ENCODE results near the gene MSS51.
A peak's percentile ranks its signal among the peaks of the same experiment; 100 is the strongest.
"Not testable (repeated sequence)": the region's sequence is repeated elsewhere in the genome, so short reads cannot be mapped to it uniquely, and the experiment has no call there.

Gene MSS51

DNA sequence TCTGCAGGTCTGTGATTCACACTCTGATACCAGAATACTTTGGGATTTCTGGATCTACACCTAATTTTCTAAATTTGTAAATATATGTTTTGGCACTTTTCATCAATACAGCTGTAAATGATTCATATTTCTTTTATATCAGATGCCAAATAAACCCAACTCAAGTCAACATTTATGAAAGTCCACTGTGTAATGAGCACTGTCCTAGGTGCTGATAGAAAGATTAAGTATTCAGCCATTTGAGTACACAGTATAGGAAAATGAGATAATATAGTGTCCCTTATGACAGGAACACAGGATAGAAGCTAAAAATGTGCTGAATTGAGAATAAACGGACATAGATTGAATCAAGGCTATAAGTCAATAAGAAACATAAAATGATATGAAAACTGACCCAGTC is 25.9 kb downstream of the MSS51 start:
- TF ChIP-seq SPI1 (IDR thresholded peaks at IDR 0.05; ENCODE audit: low read depth, low read length), result no peak
- no peak for TF ChIP-seq POLR2A (IDR thresholded peaks at IDR 0.05; ENCODE audit: low read depth, low read length)
- TF ChIP-seq TAF1 (IDR thresholded peaks at IDR 0.05; ENCODE audit: low read depth, low read length), result no peak
- TF ChIP-seq PAX5 (IDR thresholded peaks at IDR 0.05; ENCODE audit: insufficient read depth, low read length, severe bottlenecking), result no peak
- no peak for DNase-seq (ENCODE audit: insufficient read length, low spot score)
- no peak for FAIRE-seq

DNA sequence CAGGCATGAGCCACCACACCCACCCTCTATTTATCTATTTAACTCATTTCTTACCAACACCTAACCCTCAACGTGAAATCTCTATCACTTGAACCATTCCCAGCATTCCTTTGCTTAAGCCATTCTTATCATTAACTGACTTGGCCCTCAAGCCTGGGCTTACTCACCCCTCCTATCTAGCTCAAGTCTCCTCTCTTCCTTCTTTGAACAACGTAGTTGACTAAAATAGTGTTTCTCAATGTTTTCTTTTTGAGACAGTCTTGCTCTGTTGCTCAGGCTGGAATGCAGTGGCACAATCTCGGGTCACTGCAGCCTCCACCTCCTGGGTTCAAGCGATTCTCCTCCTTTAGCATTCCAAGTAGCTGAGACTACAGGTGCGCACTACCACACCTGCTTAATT is 26.5 kb downstream of the MSS51 start:
- DNase-seq (ENCODE audit: insufficient read length, low spot score), result no peak
- FAIRE-seq, result no peak

DNA sequence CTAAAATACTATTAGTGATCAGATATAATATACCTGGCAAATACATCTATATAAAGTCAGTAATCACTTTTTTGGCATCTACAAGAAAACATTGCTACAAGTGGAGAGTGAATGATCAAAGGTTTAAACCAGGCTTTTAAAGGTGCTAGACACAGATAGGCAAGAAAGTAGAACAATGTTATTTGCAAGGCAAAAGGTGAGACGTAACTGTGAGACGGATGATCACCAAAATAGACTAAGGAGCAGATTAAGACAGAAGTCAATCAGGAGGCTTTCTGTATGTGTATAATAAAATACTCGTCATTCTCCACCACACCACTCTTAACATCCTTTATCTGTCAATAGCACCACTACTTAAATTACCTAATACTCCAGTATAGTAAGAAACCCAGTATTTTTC is 27.8 kb downstream of the MSS51 start:
- no peak for TF ChIP-seq PAX5 (IDR thresholded peaks at IDR 0.05; ENCODE audit: insufficient read depth, low read length, severe bottlenecking)
- TF ChIP-seq POLR2A (IDR thresholded peaks at IDR 0.05; ENCODE audit: low read depth, low read length), result no peak
- no peak for TF ChIP-seq POU2F2 (IDR thresholded peaks at IDR 0.05; ENCODE audit: low read depth, low read length)
- no peak for TF ChIP-seq TAF1 (IDR thresholded peaks at IDR 0.05; ENCODE audit: low read depth, low read length)
- TF ChIP-seq SPI1 (IDR thresholded peaks at IDR 0.05; ENCODE audit: low read depth, low read length), result no peak
- TF ChIP-seq POLR2AphosphoS5 (IDR thresholded peaks at IDR 0.05; ENCODE audit: low read depth, low read length), result no peak
- DNase-seq (ENCODE audit: insufficient read length, low spot score) (no peak), FAIRE-seq (peak; percentile 5)

More for the DNA sequence above, 26.5 kb downstream of the MSS51 start:
- TF ChIP-seq SPI1 (IDR thresholded peaks at IDR 0.05; ENCODE audit: low read depth, low read length) (no peak), PAX5 (IDR thresholded peaks at IDR 0.05; ENCODE audit: insufficient read depth, low read length, severe bottlenecking) (no peak), POU2F2 (IDR thresholded peaks at IDR 0.05; ENCODE audit: low read depth, low read length) (no peak), POLR2A (IDR thresholded peaks at IDR 0.05; ENCODE audit: low read depth, low read length) (no peak), POLR2AphosphoS5 (IDR thresholded peaks at IDR 0.05; ENCODE audit: low read depth, low read length) (no peak), TAF1 (IDR thresholded peaks at IDR 0.05; ENCODE audit: low read depth, low read length) (no peak)

DNA sequence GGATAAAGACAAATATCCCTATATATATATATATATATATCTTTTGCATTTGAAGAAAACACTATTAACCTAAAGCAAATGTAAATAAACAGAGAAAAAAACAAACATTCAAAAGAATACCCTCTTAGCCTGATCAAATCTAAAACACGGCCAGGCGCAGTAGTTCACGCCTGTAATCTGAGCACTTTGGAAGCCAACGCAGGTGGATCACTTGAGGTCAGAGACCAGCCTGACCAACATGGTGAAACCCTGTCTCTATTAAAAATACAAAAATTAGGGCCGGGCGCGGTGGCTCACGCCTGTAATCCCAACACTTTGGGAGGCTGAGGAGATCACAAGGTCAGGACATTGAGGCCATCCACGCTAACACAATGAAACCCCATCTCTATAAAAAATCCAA is 28.7 kb downstream of the MSS51 start:
- FAIRE-seq, result no peak
- TF ChIP-seq TAF1 (IDR thresholded peaks at IDR 0.05; ENCODE audit: low read depth, low read length), result no peak
- TF ChIP-seq SPI1 (IDR thresholded peaks at IDR 0.05; ENCODE audit: low read depth, low read length), result no peak
- TF ChIP-seq POLR2A (IDR thresholded peaks at IDR 0.05; ENCODE audit: low read depth, low read length), result no peak
- no peak for TF ChIP-seq POU2F2 (IDR thresholded peaks at IDR 0.05; ENCODE audit: low read depth, low read length)
- no peak for TF ChIP-seq PAX5 (IDR thresholded peaks at IDR 0.05; ENCODE audit: insufficient read depth, low read length, severe bottlenecking)
- no peak for TF ChIP-seq POLR2AphosphoS5 (IDR thresholded peaks at IDR 0.05; ENCODE audit: low read depth, low read length)

DNA sequence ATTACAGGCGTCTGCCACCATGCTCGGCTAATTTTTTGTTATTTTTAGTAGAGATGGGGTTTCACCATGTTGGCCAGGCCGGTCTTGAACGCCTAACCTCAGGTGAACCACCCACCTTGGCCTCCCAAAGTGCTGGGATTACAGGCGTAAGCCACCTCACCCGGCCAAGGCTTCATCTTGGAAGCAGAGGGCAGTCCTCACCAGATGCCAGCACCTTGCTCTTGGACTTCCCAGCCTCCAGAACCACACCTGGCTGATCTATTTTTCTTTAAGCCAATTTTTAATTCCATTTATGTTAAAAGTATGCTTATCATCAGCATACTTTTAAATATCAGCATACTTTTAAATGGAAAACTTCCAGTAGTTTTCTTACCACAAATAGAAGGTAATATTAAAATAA is 31.7 kb downstream of the MSS51 start:
- DNase-seq (ENCODE audit: insufficient read length, low spot score), result no peak
- FAIRE-seq, result no peak
- TF ChIP-seq POU2F2 (IDR thresholded peaks at IDR 0.05; ENCODE audit: low read depth, low read length) (no peak), POLR2AphosphoS5 (IDR thresholded peaks at IDR 0.05; ENCODE audit: low read depth, low read length) (no peak), TAF1 (IDR thresholded peaks at IDR 0.05; ENCODE audit: low read depth, low read length) (no peak), SPI1 (IDR thresholded peaks at IDR 0.05; ENCODE audit: low read depth, low read length) (no peak), POLR2A (IDR thresholded peaks at IDR 0.05; ENCODE audit: low read depth, low read length) (no peak), PAX5 (IDR thresholded peaks at IDR 0.05; ENCODE audit: insufficient read depth, low read length, severe bottlenecking) (no peak)

More for the DNA sequence above, 28.7 kb downstream of the MSS51 start:
- no peak for DNase-seq (ENCODE audit: insufficient read length, low spot score)

DNA sequence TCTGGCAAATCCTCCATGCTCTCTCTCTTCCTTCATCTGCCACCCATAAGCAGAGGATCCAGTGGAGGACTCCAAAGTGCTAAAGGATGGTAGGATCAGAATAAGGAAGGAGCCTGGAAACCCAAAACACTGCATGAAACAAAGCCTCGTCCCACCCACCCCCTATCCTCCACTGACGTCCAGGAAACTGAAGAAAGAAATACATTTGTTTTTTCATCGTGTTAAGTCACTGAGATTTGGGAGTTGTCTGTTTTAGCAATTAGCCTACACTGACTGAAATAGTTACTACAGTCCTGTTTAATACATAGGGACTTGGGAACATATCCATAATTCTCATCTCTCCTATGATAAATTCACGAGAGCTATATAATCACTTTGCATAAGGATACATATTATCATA is 34.3 kb downstream of the MSS51 start:
- DNase-seq (ENCODE audit: insufficient read length, low spot score), result no peak
- no peak for FAIRE-seq
- TF ChIP-seq POLR2AphosphoS5 (IDR thresholded peaks at IDR 0.05; ENCODE audit: low read depth, low read length), result no peak
- no peak for TF ChIP-seq SPI1 (IDR thresholded peaks at IDR 0.05; ENCODE audit: low read depth, low read length)
- TF ChIP-seq TAF1 (IDR thresholded peaks at IDR 0.05; ENCODE audit: low read depth, low read length), result no peak
- no peak for TF ChIP-seq POLR2A (IDR thresholded peaks at IDR 0.05; ENCODE audit: low read depth, low read length)
- TF ChIP-seq PAX5 (IDR thresholded peaks at IDR 0.05; ENCODE audit: insufficient read depth, low read length, severe bottlenecking), result no peak
- no peak for TF ChIP-seq POU2F2 (IDR thresholded peaks at IDR 0.05; ENCODE audit: low read depth, low read length)

DNA sequence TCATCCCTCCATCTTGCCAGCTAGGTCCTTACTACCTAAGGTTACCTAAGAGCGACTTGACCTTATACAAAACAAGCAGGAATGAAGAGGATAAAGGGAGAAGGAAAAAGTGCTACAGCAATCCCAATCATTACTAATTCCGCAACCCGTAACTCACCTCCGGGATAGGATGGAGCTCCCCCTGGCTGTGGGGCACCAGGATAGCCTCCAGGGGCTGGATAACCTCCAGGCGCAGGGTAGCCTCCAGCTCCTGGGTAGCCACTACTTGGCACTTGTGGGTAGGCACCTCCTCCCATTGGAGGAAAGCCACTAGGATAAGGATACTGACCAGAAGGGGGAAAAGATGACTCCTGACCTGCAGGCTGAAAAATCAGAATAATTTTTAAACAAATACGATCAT is 35.3 kb downstream of the MSS51 start:
- no peak for FAIRE-seq
- TF ChIP-seq POLR2A (IDR thresholded peaks at IDR 0.05; ENCODE audit: low read depth, low read length) (no peak), POLR2AphosphoS5 (IDR thresholded peaks at IDR 0.05; ENCODE audit: low read depth, low read length) (no peak), POU2F2 (IDR thresholded peaks at IDR 0.05; ENCODE audit: low read depth, low read length) (no peak), TAF1 (IDR thresholded peaks at IDR 0.05; ENCODE audit: low read depth, low read length) (no peak), SPI1 (IDR thresholded peaks at IDR 0.05; ENCODE audit: low read depth, low read length) (no peak), PAX5 (IDR thresholded peaks at IDR 0.05; ENCODE audit: insufficient read depth, low read length, severe bottlenecking) (no peak)
- no peak for DNase-seq (ENCODE audit: insufficient read length, low spot score)

DNA sequence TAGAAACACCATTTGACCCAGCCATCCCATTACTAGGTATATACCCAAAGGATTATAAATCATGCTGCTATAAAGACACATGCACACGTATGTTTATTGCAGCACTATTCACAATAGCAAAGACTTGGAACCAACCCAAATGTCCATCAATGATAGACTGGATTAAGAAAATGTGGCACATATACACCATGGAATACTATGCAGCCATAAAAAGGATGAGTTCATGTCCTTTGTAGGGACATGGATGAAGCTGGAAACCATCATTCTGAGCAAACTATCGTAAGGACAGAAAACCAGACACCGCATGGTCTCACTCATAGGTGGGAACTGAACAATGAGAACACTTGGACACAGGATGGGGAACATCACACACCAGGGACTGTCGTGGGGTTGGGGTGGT is 39.0 kb downstream of the MSS51 start:
- DNase-seq (ENCODE audit: insufficient read length, low spot score); FAIRE-seq: not testable (repeated sequence)

DNA sequence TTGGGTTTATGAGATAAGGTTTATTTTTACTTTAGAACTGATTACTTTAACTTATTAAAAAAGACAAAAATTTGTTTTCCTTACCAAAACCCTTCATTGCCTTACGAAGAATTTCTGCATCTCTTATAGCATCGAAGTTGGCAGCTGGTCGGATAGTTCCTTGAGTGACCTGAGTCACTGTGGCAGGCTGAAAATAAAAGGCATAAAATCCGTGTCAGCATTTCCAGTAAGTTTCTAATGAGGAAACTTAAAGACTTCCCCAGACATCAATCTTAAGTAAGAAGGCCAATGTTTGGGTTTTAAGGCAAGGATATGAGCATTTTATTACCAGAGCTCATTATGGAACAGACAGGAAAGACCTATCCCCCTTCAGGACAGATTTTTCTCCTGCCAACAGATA is 45.1 kb downstream of the MSS51 start:
- FAIRE-seq (no peak), DNase-seq (ENCODE audit: insufficient read length, low spot score) (no peak)
- TF ChIP-seq TAF1 (IDR thresholded peaks at IDR 0.05; ENCODE audit: low read depth, low read length) (no peak), POU2F2 (IDR thresholded peaks at IDR 0.05; ENCODE audit: low read depth, low read length) (no peak), POLR2A (IDR thresholded peaks at IDR 0.05; ENCODE audit: low read depth, low read length) (no peak), POLR2AphosphoS5 (IDR thresholded peaks at IDR 0.05; ENCODE audit: low read depth, low read length) (no peak), SPI1 (IDR thresholded peaks at IDR 0.05; ENCODE audit: low read depth, low read length) (no peak)

DNA sequence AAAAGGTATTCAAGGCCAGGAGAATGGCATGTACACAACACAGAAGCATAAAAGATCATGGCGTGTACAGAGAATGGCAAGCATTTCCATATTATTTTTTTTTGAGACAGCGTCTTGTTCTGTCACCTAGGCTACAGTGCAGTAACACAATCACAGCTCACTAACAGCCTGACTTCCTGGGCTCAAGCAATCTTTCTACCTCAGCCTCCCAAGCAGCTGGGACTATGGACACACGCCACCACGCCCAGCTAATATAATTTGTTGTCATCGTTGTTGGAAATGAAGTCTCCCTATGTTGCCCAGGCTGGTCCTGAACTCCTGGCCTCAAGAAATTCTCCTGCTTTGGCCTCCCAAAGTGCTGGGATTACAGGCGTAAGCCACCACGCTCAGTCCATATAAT is 46.8 kb downstream of the MSS51 start:
- FAIRE-seq (no peak), DNase-seq (ENCODE audit: insufficient read length, low spot score) (no peak)
- TF ChIP-seq POU2F2 (IDR thresholded peaks at IDR 0.05; ENCODE audit: low read depth, low read length), result no peak
- no peak for TF ChIP-seq PAX5 (IDR thresholded peaks at IDR 0.05; ENCODE audit: insufficient read depth, low read length, severe bottlenecking)
- no peak for TF ChIP-seq POLR2A (IDR thresholded peaks at IDR 0.05; ENCODE audit: low read depth, low read length)
- TF ChIP-seq TAF1 (IDR thresholded peaks at IDR 0.05; ENCODE audit: low read depth, low read length), result no peak
- no peak for TF ChIP-seq SPI1 (IDR thresholded peaks at IDR 0.05; ENCODE audit: low read depth, low read length)
- TF ChIP-seq POLR2AphosphoS5 (IDR thresholded peaks at IDR 0.05; ENCODE audit: low read depth, low read length), result no peak

All from GM12891 (cell line).